Activated B cell treated with CpG ODN at 0.5 μM for 24 hours (primary cell): ENCODE data around the gene MRPS22. TPM values are rescaled to one million over a fixed set of nuclear protein-coding genes. Genes with fewer than 3 reads are reported as not detected.

Experiments used
- ATAC-seq: fragments of 200-7000 bp; cut with Tn5 transposase; one replicate; pipeline ENCODE4 v1.10.0; 2021; ENCODE audit warnings: low read depth, mild to moderate bottlenecking, moderate library complexity
- CTCF ChIA-PET: fragments of 350-600 bp; sonication (Branson Sonifier 250); formaldehyde crosslinking; loops from one replicate; lab custom pipeline; 2021; ENCODE audit warnings: antibody characterized with exemption; lab: Charles Lee
- POLR2A ChIA-PET: fragments of 350-600 bp; sonication (Branson Sonifier 250); formaldehyde crosslinking; loops from one replicate; lab custom pipeline; 2021; ENCODE audit warnings: antibody characterized with exemption; lab: Charles Lee
- DNase-seq: peaks from one replicate; pipeline ENCODE4 v3.0.0; 2022
- H3K27ac Mint-ChIP-seq: one replicate; pipeline ENCODE4 v1.8.0; 2020; ENCODE audit warnings: mixed read lengths
- H3K27me3 Mint-ChIP-seq: one replicate; pipeline ENCODE4 v1.8.0; 2021; ENCODE audit warnings: mixed read lengths
- H3K36me3 Mint-ChIP-seq: one replicate; pipeline ENCODE4 v1.8.0; 2021; ENCODE audit warnings: low read depth, mixed read lengths
- H3K4me1 Mint-ChIP-seq: one replicate; pipeline ENCODE4 v1.8.0; 2021; ENCODE audit warnings: mixed read lengths
- H3K4me3 Mint-ChIP-seq: one replicate; pipeline ENCODE4 v1.8.0; 2020; ENCODE audit warnings: mild to moderate bottlenecking, mixed read lengths
- H3K9me3 Mint-ChIP-seq: one replicate; pipeline ENCODE4 v1.8.0; 2020; ENCODE audit warnings: mixed read lengths
- CTCF ChIP-seq: fragments of 200-600 bp; IDR thresholded peaks from one replicate; pipeline ENCODE4 v1.8.0; 2022; ENCODE audit warnings: antibody characterized with exemption, mild to moderate bottlenecking
- intact Hi-C: fragments of 100-400 bp; cut with micrococcal nuclease; formaldehyde crosslinking; loops from one replicate; pipeline ENCODE4 v1.15.1; 2024
- total RNA-seq: library from RNA; stranded (reverse); gene quantifications from 2 replicates; pipeline ENCODE4 v1.2.3, GENCODE V29; 2022

Gene MRPS22
- total RNA-seq, 1 donor from 2014 or later: 44.7 TPM

GRCh38 chr3:139355476-139355875, 11.7 kb downstream of the MRPS22 start:
- ATAC-seq (no peak), DNase-seq (no peak)
- POLR2A ChIA-PET: interaction anchor here (2.5 kb wide), 1 partner anchor 34 kb away, joined by 10 read pairs; the partner anchor contains the start of gene COPB2
- H3K9me3 Mint-ChIP-seq: no peaks in the 10 kb centered on the region
- H3K36me3 Mint-ChIP-seq: peaks cover 85% of the 10 kb centered on the region
- H3K27me3 Mint-ChIP-seq: no peaks in the 10 kb centered on the region
- TF ChIP-seq CTCF: no peak
- CTCF ChIA-PET: interaction anchor here (0.6 kb wide), 1 partner anchor 958 kb away, joined by 3 read pairs; no protein-coding TSS in a partner anchor
- no peak overlapping the region for H3K27ac Mint-ChIP-seq
- H3K4me3 Mint-ChIP-seq: no peak overlapping the region
- intact Hi-C loops: no loop called here
- peaks cover 2% of the 10 kb centered on the region for H3K4me1 Mint-ChIP-seq

- peaks cover 2% of the 10 kb centered on the region for H3K4me1 Mint-ChIP-seq
- peaks cover 85% of the 10 kb centered on the region for H3K36me3 Mint-ChIP-seq
- H3K27me3 Mint-ChIP-seq: no peaks in the 10 kb centered on the region
- H3K4me3 Mint-ChIP-seq: no peak overlapping the region
- no peak overlapping the region for H3K27ac Mint-ChIP-seq
- DNase-seq: no peak
- ChIA-PET CTCF (interaction anchor here (0.6 kb wide), 1 partner anchor 959 kb away, joined by 3 read pairs; no protein-coding TSS in a partner anchor), POLR2A (interaction anchor here (2.5 kb wide), 1 partner anchor 33 kb away, joined by 10 read pairs; the partner anchor contains the start of gene COPB2)
- no peaks in the 10 kb centered on the region for H3K9me3 Mint-ChIP-seq
- intact Hi-C loops: no loop called here
- ATAC-seq: no peak
- no peak for TF ChIP-seq CTCF
Observed at GRCh38 chr3:139355891-139356290, 12.1 kb downstream of the MRPS22 start.

GRCh38 chr3:139357899-139358298, 14.1 kb downstream of the MRPS22 start:
- H3K4me1 Mint-ChIP-seq: peaks cover 2% of the 10 kb centered on the region
- no peak for DNase-seq
- intact Hi-C loops: no loop called here

GRCh38 chr3:139358841-139359562, 15.2 kb downstream of the MRPS22 start:
- Mint-ChIP-seq H3K27me3 (no peaks in the 10 kb centered on the region), H3K4me1 (peaks cover 2% of the 10 kb centered on the region), H3K27ac (no peak overlapping the region), H3K36me3 (peaks cover 91% of the 10 kb centered on the region), H3K4me3 (no peak overlapping the region), H3K9me3 (no peaks in the 10 kb centered on the region)
- POLR2A ChIA-PET: no interaction called here
- no peak for TF ChIP-seq CTCF
- CTCF ChIA-PET: no interaction called here
- DNase-seq: no peak
- no peak for ATAC-seq
- intact Hi-C loops: no loop called here

More at GRCh38 chr3:139357899-139358298, 14.1 kb downstream of the MRPS22 start:
- Mint-ChIP-seq H3K36me3 (peaks cover 86% of the 10 kb centered on the region), H3K27ac (peak overlapping the region; percentile 15), H3K9me3 (no peaks in the 10 kb centered on the region), H3K4me3 (no peak overlapping the region), H3K27me3 (no peaks in the 10 kb centered on the region)
- no peak for TF ChIP-seq CTCF
- no peak for ATAC-seq
- POLR2A ChIA-PET: interaction anchor here (0.6 kb wide), 1 partner anchor 1587 kb away, joined by 3 read pairs; no protein-coding TSS in a partner anchor
- CTCF ChIA-PET: no interaction called here

GRCh38 chr3:139361276-139361675, 17.5 kb downstream of the MRPS22 start:
- TF ChIP-seq CTCF: no peak
- intact Hi-C loops: no loop called here
- no peaks in the 10 kb centered on the region for H3K9me3 Mint-ChIP-seq
- DNase-seq (no peak), ATAC-seq (no peak)
- H3K4me1 Mint-ChIP-seq: peaks cover 2% of the 10 kb centered on the region
- peaks cover 90% of the 10 kb centered on the region for H3K36me3 Mint-ChIP-seq
- POLR2A ChIA-PET: no interaction called here
- H3K27me3 Mint-ChIP-seq: no peaks in the 10 kb centered on the region
- no peak overlapping the region for H3K4me3 Mint-ChIP-seq
- no peak overlapping the region for H3K27ac Mint-ChIP-seq
- CTCF ChIA-PET: no interaction called here
